Bone marrow (tissue), 2 donors: Measurements from ENCODE around the gene C11orf21.

Experiments used
- DNase-seq, 2 donors: peaks; one replicate each; lab custom pipeline; 2025; lab: John Stamatoyannopoulos, UW

Gene C11orf21

DNA sequence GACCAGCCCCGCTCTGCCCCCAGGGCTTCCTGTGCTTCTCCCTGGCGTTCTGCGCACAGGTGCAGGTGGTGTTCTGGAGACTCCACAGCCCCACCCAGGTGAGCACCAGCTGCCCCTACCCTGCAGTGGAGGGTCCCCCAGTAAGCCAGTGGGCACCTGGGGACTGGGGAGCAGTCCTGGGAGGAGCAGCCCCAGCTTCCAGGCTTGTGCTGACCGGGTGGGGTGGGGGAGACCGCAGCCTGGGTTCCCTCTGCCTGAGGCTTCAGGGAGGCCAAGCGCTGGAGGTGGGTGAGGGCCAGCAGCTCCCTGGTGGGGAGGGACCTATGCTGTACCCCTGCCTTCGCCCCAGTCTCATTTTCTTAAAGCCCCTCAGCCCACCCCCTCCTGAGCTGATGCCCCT lies 7.0 kb upstream of the C11orf21 start:
- no peak for DNase-seq

DNA sequence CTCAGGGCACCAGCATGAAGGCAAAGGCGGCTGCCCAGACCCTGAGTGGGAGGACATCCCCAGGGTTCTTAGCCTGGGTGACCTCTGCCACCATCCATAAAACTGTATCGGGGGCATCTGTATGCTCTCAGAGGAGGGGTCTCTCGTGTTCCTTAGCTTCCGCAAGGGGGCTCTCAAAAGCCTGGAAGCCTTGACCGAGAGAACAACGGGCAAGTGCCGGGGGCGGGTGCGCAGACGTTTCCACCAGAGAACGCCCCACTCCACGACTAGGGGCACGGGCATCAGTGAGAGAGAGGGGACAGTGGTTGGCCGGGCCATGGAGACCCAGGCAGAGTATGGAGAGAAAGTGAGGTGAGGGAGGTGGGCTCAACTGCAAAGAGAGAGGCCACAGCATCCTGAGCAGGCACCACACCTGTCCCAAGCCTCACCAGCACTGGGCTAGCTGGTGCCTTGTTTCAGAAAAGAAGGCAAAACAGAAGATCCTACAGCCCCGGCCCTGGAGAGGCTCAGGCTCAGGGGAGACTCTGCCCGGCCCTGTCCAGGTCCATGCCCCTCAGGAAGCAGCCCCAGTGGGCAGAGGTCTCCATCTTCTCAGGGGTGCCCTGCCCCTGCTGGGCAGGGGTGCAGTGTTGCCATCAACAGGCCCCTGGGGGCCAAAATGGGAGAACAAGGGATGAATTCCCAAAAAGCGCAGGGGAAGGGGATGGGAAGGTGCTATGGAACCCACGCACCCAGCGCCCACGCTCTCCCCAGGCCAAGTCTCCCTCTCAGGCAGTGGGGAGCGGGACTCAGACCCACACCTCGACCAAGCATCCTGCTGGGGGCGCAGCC lies 6.0 kb upstream of the C11orf21 start:
- no peak for DNase-seq

DNA sequence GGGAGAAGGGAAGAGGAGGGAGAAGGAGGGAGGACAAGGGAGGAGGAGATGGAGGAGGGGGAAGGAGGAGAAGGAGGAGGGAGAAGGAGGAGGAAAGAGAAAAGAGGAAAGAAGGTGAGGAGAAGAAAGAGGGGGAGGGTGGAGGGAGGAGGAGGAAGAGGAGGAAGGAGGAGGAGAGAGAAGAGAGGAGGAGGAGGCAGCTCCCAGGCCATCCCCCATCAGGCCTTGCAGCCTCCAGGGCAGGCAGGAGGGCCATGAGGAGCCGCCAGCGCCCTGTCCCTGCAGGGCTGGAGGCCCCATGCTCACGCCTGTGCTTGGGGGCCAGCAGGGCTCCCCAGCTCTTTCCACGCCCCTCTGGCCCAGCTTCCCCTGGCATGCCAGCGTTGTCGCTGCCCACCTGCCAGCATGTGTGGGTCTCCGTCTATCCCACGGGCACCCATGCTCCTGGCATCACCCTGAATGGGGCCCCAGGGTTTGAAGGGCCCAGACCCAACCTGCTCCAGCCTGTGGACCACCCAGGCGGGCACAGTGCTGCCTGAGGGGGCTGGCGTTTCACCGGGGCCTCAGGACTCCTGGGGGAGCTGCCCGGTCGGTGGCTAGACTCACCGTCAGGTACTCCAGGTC lies 5.3 kb upstream of the C11orf21 start:
- no peak for DNase-seq

DNA sequence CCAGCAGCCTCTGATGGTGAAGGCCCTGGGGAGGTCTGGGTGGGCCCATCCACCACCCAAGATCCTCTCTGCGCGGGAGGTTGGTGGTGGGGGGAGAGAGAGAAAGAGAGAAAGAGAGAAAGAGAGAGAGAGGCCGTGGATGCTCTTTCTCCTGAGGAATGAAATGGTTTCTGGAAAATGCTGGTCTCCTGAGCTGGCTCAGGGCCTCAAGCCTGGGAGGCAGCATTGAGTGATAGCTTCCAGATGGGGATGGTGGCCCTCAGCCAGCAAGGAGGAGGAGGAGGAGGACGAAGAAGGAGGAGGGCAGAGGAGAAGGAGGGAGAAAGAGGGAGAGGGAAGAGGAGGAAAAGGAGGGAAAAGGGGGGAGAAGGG lies 4.7 kb upstream of the C11orf21 start:
- DNase-seq, result no peak

DNA sequence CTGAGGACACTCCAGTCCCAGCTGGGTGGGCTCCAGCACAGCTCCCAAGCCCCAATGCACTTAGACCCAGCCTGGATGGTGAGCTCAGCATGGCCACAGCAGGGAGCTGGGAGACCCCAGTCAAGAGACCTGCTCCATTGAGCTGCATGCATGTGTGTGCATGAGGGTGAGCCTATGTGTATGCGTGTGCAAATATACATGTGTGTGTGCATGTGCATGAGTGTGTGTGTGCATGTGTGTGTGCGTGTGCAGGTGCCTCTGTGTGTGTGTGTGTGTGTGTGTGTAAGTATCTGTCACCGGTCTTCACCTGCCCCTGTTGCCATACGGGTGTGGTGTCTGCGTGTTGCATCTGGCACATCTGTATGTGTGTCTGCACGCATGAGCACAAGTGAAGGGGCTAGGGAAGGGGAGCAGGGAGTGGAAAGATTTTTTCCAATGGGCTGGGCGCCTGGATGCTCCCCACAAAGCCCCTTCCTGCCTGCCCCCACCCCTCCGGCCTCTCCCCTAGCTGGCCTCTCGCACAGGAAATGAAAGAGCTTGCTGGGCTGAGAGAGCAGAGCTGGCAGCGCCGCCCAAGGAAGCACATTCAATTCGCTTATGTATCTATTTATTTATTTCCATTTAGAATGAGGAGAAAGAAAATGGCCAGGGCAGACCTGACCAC lies 4.2 kb upstream of the C11orf21 start:
- DNase-seq, result no peak

DNA sequence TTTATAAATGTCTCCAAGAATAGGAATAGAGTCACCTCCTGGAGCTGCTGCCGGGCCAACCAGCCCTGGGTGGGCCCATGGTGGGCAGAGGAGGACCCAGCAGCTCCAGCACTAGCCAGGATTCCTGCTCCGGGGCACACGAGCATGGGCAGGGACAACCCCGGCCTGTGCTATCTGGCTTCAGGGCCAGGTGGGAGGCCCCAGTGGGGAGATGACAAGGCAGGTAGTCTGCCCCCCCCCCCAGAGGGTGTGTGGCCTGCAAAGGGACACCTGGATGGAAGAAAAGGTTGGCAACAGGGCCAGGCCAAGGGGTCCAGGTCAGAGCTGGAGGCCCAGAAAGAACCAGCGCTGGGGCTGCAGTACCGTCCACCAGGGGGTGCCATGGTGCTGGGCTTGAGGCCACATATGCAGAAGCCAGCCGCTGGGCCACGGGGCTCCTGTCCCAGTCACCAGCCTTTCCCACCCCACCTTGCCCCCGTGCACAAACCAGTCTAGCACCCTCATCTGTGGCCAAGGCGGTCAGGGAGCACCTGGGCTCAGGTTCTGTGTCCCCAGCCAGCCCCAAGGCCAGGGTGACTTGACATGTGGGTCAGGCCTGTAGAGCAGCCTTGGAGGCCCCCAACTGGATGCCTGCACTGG lies 3.5 kb upstream of the C11orf21 start:
- DNase-seq, result peak; percentile 40 to 68

DNA sequence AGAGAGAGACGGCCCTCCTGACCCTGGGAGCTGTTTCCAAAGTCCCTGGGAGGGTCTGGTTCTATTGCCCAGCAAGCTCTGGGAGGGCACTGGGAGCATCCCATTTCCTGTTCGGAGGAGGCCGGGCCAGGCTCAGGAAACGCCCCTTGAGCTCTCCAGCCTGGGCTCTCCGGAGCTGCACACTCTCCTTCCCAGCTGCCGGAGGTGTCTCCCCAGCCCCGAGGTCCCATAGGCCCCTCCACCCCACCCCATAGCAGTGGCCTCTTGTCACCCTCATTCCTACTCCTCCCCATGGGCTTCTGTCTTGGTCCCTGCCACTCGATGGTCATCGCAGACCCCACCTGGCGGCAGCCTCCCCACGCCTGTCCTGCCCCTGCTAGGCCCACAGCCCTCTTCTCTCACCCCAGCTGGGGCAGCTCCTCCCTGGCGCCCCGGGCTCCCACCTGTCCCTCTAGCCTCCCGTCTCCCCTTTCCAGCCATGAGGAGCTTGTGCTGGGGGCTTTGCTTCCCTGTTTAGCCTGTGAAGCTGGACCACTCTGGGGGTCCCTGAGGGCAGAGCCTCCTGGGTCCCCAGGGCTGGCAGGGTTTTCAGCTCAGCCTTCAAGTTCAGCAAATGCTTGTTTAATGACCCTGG lies 2.9 kb upstream of the C11orf21 start:
- DNase-seq, result no peak

DNA sequence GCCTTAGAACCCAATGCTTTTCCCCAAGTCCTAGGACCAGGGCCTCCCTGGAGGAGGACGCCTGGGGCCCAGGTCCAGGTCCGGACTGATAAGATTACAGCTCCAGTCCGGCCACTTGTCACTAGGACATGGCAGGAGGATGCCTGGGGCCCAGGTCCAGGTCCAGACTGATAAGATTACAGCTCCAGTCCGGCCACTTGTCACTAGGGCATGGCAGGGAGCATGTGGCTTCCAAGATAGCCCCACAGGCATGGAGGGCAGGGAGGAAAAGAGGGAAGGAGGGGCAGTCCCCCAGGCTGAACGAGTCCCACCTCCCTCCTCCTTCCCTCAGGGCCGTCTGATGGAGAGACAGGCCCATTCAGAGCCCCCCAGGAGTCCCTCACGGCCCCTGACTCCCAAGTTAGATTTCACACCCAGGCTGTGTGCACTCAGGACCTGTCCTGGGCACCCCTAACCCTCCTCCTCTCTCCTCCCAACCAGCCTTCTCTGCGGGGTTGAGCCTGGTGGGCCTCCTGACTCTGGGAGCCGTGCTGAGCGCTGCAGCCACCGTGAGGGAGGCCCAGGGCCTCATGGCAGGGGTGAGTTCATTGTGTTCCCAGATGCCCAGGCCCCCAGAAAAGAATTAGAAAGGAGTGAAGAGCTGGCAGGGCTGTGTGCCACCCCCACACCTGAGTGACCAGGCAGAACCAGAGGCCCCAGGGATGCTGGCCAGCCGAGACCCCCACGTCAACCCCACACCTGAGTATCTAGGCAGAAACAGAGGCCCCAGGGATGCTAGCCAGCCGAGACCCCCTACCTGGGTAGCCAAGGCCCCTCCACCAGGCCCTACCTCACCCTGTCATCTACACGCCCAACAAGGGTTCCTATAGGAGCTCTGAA lies 2.1 kb upstream of the C11orf21 start:
- DNase-seq, result no peak

DNA sequence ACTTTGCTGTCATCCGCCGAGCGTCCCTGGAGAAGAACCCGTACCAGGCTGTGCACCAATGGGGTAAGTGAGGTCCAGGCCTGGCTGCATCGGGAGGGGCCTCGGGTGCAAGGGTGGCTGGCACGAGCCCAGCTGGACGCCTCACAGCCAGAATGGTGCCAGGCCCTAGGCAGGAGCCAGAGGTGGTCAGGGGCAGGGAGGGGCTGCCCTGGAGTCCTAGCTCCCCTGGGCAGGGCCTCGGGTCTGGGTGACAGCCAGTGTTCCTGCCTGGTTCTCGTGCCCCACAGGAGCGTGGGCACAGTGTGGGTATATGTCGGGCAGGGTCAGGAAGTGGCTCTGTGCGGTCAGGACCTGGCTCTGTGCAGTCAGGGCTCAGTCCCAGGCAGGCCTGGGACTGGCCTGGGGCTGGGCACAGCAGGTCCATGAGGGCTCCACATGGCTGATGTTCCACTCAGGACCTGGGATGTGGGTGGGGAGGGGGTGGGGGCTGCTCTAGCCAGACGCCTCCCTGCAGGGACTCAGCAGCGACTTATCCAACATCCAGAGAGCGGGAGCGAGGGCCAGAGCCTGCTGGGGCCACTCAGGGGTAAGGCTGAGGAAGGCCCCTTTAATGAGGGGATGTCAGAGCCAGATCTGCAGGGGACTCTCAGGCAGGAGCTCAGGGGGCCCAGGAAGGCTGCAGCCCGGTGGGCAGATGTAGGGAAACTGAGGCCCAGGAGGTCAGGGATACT lies 1.3 kb upstream of the C11orf21 start:
- DNase-seq, result no peak

DNA sequence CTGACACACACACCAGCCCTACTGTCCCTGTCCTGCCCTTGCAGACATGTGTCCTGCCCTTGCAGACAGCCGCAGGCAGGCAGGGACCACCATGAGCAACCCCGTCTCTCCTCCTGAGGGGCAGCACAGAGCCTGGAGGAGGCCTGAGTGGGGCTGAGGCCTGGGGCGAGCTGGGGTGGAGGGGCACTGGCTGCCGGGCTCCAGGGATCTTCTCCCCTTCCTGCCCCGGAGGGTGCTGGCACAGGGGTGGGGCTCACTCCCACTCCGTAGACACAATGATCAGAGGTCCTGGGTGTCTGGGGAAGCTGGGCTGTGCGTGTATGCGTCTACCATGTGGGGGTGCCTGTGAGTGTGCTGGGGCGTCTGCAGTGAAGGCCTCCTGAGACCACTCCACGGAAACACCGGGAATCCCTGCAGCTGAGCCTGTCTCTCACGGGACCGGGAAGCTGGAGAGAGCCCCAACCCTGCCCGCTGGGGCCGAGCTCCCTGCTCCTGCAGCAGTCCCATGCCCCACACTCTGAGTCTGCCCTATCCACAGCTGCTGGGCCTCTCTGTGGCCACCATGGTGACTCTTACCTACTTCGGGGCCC lies 683 bp upstream of the C11orf21 start:
- DNase-seq, result peak in 1 of 2 donors; percentile 20

DNA sequence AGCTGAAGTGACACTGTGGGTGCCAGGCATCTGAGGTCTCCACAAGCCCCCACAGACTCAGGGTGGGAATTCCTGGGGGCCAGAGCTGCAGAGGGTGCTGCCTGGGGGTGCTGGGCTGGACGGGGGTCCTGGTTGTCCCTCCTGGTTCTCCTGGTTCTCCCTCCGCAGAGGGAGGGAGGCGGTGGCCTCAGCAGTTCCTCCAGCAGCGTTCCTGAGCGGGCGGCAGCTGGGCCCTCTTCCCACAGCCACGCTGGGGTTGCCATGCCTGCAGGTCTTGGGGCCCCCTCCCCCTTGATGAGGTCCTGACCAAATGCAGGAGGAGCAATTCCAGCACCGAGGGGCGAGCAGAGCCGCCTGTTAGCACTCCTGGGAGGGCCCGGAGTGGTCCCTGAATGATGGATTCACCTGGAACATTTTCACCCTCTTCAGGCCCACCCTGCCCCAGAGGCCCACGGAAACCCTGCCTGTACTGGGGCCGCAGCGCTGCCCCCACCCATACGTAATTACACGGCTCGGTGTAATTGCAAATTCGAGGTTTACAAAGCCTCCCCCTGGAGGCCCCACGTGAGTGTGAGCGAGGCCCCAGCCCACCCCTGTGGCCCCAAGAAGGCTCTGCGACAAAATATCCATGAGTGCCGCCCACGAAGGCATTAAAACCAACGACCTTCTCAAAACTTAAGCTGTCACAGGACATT lies 635 bp downstream of the C11orf21 start:
- DNase-seq, result no peak

DNA sequence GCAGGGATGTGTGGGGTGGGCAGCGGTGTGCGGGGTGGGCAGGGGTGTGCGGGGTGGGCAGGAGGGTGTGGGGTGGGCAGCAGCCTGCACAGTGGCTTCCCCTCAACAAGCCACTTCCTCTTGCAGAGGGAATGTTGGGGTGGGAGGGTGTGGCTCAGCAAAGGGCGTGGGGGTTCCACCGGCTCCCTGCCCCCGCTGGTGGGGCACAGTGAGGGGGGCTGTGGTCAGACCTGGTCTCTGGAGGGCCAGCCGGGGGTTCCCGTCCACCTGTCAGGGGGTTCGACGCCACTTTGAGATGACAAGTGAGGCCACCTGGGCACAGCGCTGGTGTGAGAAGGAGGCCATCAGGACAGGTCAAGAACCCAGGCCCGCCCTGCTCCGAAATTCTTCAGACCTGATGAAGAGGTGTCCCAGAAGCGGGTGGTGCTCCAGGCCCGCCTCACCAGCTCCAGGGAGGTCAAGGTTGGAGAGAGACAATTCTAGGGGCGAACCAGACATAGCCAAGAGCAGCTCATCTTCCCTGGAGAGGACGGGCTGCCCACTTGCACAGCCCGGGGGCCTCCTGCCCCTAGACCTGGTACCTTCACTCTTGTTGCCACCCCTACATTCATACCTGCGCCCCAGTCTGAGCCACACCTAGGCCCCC lies 1.3 kb downstream of the C11orf21 start:
- peak in 1 of 2 donors; percentile 30 for DNase-seq

DNA sequence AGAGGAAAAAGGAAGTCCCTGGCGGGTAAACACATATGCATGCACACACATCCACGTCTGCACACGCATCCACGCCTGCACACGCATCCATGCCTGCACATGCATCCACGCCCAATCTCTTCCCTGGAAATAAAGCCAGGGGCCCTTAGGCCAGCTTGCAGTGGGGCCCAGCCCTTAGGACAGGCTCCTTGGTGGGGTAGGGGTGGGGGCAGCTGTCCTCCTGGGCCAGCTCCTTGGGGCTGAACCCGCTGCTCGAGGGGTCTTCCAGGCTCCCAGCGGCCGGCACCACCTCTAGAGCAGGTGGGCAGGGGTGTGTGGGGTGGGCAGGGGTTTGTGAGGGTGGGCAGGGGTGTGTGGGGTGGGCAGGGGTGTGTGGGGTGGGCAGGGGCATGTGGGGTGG lies 1.9 kb downstream of the C11orf21 start:
- no peak for DNase-seq

DNA sequence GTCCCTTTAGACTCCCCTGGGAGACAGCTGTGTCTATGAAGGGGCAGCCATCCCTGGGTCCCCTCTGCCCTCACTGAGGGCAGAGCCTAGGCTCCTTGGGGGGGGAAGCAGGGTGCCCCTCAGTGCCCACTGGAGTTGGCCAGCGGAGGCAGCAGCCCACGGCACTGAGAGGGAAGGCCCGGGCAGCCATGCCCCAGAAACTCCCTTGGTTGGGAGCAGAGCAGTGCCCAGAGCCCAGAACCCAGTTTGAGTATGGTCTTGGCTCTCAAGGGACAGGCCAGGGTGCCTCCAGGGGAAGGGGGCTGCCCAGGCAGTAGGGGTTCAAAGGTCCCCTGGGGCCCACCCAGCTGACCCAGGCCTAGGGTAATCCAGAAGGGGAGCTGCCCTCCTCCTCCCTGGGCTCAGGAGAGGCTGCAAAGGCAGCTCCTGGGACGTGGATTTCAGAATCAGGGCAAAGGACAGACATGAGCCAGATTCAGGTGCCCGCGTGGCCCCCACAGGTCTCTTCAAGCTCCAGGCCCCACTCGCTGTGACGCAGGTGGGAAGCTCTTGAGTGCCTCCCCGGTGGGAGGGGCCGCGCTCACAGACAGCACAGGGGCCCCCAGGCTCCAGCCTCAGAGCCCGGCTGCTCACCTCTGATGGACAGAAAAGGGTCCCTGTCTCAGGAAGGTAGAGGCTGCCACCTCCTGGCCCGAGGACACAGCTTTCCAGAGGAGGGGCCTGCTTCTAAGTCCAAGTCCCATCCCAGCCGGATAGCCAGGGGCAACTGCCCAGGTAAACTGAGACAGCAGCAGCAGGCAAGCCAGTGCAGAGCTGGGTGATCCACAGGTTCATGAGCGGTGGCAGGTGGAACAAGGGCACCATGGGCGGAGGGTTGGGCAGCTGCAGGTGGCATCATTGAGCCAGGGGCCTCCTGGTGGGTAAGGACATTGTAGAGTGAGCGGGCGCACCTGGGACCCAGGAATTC lies 2.6 kb downstream of the C11orf21 start:
- no peak for DNase-seq

DNA sequence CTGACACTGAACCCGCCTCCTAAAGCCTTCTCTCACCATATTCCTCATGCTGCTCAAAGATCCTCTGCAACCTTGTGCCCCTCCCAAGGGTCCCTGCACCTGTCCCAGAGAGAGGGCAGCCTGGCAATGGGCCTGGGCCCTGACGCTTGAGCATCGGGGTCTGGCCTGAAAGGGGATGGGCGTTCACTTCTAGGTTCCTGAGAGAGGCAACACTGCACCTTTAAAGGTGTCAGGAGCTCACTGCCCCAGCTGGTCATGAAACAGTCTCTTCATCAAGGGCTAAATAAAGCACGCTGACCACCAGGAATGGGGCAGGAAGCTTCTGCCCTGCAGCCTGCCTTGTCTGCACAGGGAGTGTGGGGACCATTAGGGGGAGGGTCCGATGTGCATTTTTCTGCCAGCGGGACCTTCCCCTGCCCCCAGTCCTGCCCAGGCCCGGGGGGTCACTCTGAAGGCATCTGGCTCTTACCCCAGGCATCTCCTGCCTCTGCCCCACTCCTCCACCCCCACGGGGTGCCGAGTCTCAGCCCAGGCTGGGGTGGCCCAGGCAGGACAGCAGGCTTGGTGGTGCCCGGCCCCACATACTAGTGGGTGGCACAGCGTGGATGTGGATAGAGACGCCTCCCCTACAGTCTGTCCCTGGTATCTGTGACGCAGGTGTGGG lies 3.5 kb downstream of the C11orf21 start:
- DNase-seq, result no peak

DNA sequence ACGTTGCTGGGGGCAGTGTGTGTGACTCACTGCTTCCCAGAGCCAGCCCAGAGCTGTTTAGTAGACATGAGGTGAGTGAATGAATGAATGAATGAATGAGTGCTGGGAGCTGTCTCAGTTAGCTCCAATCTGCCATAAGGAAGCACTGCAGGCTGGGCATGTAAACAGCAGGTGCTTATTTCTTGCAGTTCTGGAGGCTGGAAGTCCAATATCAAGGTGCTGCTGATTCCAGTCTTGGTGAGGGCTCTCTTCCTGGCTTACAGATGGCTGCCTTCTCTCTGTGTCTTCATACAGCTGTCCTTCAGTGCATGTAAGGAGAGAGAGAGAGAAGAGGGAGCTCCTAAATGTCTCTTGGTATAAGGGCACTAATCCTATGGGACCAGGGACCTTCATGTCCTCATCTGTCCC lies 4.1 kb downstream of the C11orf21 start:
- DNase-seq, result no peak

DNA sequence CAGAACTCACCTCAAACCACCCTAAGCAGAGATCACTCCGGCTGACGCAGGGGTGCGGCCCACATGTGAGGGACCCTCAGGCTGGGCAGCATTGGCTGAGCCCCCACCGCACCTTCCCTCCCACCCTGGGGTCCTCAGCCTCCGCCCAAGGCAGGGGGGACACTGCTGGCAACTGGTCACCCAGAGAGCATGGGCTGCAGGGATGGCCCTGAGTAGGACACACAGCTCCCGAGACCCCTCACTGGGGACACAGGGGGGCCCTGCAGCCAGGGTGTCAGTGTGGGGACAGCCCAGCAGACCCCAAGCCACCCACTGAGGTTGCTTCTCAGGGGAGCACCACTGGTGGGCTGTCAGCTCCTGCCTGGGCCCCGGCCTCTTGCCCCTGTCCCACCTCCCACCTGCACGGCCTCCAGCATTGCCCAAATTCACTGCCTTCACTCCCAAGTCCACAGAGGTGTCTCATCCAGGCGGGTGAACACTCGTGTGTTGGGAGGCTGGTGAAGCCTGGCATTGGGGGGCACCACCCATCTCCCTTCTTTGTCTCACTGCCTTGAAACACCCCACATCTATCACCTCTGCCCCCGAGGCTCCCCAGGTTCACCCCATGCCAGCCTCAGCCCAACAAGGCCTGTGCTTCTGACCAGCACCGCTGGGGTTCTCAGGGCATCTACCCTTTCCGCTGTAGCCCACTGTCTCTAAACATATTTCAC lies 4.7 kb downstream of the C11orf21 start:
- DNase-seq, result no peak
